WERI-Rb-1 (cell line): Measurements from ENCODE around the gene MAST4.

Experiments
- DNase-seq: peaks from one replicate; pipeline ENCODE4 v3.0.0-alpha.2; 2020
- H3K27ac ChIP-seq: fragments of 250-450 bp; sonication (Bioruptor Pico); 2 replicates; pipeline ENCODE4 v1.5.1; 2020; ENCODE audit warnings: mild to moderate bottlenecking, moderate library complexity
- H3K27me3 ChIP-seq: fragments of 250-450 bp; sonication (Bioruptor Pico); 2 replicates; pipeline ENCODE4 v1.5.1; 2021; ENCODE audit warnings: mild to moderate bottlenecking, low read depth, moderate library complexity; ENCODE audit not compliant: insufficient read depth, severe bottlenecking
- H3K36me3 ChIP-seq: fragments of 250-450 bp; sonication (Bioruptor Pico); 2 replicates; pipeline ENCODE4 v1.5.1; 2020; ENCODE audit warnings: mild to moderate bottlenecking, moderate library complexity
- H3K4me3 ChIP-seq: 2 replicates; pipeline ENCODE4 v1.5.1; 2011; ENCODE audit warnings: low read depth, mild to moderate bottlenecking, control low read depth, low read length
- H3K9me3 ChIP-seq: fragments of 250-450 bp; sonication (Bioruptor Pico); 2 replicates; pipeline ENCODE4 v1.5.1; 2021; ENCODE audit warnings: mild to moderate bottlenecking, moderate library complexity; ENCODE audit not compliant: severe bottlenecking
- TF ChIP-seq, protein P1 (sequence below): IDR thresholded peaks from 2 replicates; pipeline ENCODE4 v1.5.1; 2011; ENCODE audit warnings: low read depth, mild to moderate bottlenecking, control low read depth, inconsistent platforms, low read length

The MAST4 gene

DNA sequence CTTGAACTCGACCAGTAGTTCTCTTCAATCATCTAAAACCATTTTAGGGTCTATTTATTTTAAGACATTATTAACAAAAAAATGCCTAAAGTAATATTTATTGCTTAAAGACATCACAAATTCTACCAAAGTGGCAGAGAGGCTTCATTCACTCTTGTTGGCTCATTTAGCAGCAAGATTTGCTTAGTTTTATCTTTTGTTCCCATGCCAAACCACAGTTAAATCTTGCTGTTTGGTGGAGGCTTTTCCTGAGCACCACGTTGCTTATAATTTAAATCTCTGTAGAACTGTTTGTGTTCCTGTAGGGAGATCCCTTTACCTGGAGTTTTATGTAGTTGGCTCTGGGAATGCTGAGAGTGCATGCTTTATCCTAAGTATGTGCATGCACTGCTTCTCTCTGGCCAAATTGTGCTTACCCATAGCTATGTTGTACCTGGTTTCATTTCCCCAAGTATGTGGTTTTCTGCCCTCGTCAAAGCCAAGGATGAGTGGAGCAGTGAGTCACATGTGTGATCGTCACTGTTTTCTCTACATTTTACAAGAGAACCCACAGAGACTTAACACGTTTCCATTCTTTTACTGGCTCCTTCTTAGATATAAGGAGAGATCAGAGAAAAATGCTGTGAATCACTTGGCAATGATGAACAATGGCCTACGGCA lies 42.1 kb upstream of the MAST4 start:
- TF ChIP-seq, protein P1, sequence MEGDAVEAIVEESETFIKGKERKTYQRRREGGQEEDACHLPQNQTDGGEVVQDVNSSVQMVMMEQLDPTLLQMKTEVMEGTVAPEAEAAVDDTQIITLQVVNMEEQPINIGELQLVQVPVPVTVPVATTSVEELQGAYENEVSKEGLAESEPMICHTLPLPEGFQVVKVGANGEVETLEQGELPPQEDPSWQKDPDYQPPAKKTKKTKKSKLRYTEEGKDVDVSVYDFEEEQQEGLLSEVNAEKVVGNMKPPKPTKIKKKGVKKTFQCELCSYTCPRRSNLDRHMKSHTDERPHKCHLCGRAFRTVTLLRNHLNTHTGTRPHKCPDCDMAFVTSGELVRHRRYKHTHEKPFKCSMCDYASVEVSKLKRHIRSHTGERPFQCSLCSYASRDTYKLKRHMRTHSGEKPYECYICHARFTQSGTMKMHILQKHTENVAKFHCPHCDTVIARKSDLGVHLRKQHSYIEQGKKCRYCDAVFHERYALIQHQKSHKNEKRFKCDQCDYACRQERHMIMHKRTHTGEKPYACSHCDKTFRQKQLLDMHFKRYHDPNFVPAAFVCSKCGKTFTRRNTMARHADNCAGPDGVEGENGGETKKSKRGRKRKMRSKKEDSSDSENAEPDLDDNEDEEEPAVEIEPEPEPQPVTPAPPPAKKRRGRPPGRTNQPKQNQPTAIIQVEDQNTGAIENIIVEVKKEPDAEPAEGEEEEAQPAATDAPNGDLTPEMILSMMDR: no peak
- no peak overlapping the region for H3K27ac ChIP-seq
- peaks cover 4% of the 10 kb centered on the region for H3K9me3 ChIP-seq
- DNase-seq: no peak
- H3K4me3 ChIP-seq: no peak overlapping the region
- no peaks in the 10 kb centered on the region for H3K36me3 ChIP-seq
- H3K27me3 ChIP-seq: no peaks in the 10 kb centered on the region

DNA sequence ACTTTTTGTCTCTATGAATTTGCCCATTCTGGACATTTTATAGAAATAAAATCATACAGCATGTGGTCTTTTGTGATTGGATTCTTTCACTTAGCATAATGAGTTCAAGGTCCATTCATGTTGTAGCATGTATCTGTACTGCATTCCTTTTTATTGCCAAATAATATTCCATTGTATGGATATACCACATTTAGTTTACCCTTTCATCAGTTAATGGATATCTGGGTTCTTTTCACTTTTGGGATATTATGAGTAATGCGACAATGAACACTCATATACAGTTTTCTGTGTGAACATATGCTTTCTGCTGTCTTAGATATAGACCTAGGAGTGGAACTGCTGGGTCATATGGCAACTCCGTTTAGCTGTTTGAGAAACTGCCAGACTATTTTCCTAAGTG lies 41.3 kb upstream of the MAST4 start:
- no peak for DNase-seq
- Histone ChIP-seq H3K36me3 (no peaks in the 10 kb centered on the region), H3K27ac (no peak overlapping the region), H3K4me3 (no peak overlapping the region), H3K9me3 (peaks cover 4% of the 10 kb centered on the region), H3K27me3 (no peaks in the 10 kb centered on the region)
- TF ChIP-seq, protein P1: no peak

DNA sequence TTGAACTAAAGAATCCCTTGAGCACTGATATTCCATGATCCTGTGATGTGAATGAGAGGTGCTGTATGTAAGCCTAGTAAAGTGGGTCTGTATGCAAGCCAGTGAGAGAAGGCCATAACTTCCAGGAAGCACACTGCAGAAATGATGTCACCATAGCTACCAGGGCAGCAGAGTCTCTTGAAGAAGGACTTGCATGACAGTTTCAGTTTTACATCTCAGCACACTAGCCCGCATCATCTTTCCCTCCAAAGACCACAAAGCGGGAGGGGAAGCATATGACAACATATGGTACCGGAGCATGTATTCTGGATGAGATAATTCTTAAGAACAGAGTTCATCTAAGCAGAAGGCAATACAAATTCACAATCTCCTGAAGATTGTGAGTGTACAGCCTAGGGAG lies 37.6 kb upstream of the MAST4 start:
- Histone ChIP-seq H3K4me3 (no peak overlapping the region), H3K27me3 (no peaks in the 10 kb centered on the region), H3K9me3 (peaks cover 4% of the 10 kb centered on the region), H3K27ac (no peak overlapping the region), H3K36me3 (no peaks in the 10 kb centered on the region)
- TF ChIP-seq, protein P1: no peak
- no peak for DNase-seq

DNA sequence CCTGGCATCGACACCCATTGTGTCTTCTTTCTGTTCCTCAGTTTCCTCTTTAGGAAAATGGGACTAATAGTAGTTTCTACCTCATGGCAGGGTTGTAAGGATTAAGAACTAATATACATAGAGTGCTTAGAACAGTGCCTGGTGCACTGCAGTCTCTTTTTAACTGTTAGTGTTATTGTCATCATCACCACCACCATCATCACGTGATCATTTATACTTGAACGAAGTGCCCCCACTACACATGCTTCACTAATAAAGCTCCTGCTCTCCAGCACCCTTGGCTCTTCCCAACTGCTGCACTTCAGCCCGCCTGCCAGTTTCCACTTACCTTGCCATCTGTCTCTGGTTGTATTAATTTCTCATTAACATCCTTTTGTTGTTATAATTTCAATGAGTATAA lies 35.8 kb upstream of the MAST4 start:
- Histone ChIP-seq H3K27ac (no peak overlapping the region), H3K36me3 (no peaks in the 10 kb centered on the region), H3K4me3 (no peak overlapping the region), H3K27me3 (no peaks in the 10 kb centered on the region), H3K9me3 (no peaks in the 10 kb centered on the region)
- no peak for DNase-seq
- TF ChIP-seq, protein P1: no peak

DNA sequence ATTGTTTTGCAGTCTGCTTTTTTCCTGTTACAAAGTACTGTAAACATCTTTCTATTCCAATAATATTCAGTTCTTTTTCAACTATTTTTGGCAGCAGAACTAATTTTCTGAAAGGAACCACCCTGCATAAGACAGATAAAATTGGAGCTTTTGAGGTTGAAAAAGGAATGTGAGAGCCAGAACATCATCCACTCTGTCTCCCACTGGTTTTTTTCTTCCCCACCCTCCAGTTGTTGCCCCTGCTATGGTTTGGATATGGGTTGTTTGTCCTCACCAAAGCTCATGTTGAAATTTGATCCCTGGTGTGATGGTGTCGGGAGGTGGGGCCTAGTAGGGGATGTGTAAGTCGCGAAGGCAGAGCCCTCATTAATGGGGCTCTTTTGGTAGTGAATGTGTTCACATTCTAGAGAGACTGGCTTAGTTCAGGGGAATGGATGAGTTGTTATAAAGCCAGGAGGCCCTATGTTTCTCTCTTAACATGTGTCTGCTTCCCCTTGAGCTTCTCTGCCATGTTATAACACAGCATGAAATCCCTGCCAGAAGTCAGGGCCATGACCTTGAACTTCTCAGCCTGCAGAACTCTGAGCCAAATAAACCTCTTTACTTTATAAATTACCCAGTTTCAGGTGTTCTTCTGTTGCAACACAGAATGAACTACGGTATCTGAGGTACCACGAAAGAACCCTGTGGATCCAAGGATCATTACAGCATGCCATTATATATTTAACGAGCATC lies 34.8 kb upstream of the MAST4 start:
- DNase-seq: no peak
- Histone ChIP-seq H3K27ac (no peak overlapping the region), H3K36me3 (no peaks in the 10 kb centered on the region), H3K4me3 (no peak overlapping the region), H3K27me3 (no peaks in the 10 kb centered on the region), H3K9me3 (no peaks in the 10 kb centered on the region)
- TF ChIP-seq, protein P1: no peak
